ENCODE results near the gene LCORL.
"Not testable (repeated sequence)": the region's sequence is repeated elsewhere in the genome, so short reads cannot be mapped to it uniquely, and the experiment has no call there.

LCORL gene

DNA sequence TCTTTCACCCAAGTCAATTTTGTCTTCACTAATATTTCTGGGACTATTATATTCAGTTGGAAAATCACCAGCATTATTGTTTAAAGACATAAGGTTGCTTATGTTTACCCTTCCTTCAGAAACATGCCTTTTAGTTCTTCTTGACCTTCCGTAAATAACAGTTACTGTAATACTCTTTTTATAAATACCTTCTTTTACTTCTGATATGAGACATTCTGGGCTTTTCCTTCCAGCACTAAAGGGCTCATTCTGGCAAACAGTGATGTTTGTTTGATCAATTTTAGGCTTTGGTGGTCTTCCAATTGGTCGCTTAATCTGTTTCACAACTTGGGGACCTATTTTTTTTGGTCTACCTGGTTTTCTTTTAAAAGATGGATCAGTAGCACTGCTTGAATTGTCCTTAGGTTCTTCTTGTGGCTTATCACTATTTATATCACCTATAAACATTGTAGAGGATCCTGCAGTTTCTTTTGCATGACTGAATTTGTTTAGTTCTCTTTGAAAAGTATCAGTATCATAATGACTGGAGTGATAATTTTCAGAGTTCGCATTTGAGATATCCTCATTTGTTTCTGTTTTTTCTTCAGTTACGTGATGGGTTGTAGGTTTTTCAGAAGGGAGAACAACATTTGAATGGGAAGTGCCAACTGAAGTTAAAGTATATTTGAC lies 146.0 kb downstream of the LCORL start:
- TF ChIP-seq, protein P1, sequence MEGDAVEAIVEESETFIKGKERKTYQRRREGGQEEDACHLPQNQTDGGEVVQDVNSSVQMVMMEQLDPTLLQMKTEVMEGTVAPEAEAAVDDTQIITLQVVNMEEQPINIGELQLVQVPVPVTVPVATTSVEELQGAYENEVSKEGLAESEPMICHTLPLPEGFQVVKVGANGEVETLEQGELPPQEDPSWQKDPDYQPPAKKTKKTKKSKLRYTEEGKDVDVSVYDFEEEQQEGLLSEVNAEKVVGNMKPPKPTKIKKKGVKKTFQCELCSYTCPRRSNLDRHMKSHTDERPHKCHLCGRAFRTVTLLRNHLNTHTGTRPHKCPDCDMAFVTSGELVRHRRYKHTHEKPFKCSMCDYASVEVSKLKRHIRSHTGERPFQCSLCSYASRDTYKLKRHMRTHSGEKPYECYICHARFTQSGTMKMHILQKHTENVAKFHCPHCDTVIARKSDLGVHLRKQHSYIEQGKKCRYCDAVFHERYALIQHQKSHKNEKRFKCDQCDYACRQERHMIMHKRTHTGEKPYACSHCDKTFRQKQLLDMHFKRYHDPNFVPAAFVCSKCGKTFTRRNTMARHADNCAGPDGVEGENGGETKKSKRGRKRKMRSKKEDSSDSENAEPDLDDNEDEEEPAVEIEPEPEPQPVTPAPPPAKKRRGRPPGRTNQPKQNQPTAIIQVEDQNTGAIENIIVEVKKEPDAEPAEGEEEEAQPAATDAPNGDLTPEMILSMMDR (conservative IDR thresholded peaks at IDR 0.05; ENCODE audit: low read depth, low read length): no peak
- no peak for DNase-seq (ENCODE audit: low read depth)
- no peak overlapping the region for H3K4me3 ChIP-seq (ENCODE audit: low read depth, low read length)

DNA sequence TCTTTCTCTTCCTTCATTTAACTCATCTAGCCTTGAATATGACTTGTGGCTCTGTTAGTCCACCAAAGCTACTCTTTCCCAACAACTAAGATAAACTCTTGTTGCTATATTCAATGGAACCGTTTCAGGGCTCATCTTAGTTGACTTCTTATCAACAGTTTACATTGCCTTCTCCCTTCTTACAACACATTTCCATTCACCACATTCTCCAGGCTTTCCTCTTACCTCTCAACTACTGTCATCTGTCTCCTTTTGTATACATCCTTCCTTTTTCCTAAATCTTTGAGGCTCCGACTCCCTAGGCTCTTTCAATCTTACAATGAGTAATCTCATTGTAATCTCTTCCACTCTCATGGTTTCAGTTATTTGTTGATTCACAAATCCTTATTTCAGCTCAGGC lies 152.2 kb downstream of the LCORL start:
- DNase-seq (ENCODE audit: low read depth): no peak
- H3K4me3 ChIP-seq (ENCODE audit: low read depth, low read length): no peak overlapping the region
- TF ChIP-seq, protein P1 (conservative IDR thresholded peaks at IDR 0.05; ENCODE audit: low read depth, low read length): no peak

DNA sequence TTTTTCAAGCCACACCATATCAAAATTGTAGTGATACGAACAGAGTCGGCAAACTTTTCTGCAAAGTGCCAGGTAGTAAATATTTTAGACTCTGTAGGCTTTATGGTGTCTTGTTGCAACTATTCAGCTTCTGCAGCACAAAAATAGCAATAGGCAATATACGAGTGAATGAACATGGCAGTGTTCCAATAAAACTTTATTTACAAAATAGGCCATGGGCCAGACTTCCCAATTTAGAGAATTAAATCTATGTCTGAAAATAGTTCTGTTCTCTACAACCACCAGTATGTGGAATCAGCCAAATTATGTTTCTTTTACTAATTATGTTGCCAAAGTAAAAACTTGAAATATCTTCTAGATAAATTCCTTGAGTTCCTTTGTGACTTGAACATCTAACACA lies 154.3 kb downstream of the LCORL start:
- DNase-seq (ENCODE audit: low read depth): no peak
- H3K4me3 ChIP-seq (ENCODE audit: low read depth, low read length): no peak overlapping the region
- TF ChIP-seq, protein P1 (conservative IDR thresholded peaks at IDR 0.05; ENCODE audit: low read depth, low read length): no peak

DNA sequence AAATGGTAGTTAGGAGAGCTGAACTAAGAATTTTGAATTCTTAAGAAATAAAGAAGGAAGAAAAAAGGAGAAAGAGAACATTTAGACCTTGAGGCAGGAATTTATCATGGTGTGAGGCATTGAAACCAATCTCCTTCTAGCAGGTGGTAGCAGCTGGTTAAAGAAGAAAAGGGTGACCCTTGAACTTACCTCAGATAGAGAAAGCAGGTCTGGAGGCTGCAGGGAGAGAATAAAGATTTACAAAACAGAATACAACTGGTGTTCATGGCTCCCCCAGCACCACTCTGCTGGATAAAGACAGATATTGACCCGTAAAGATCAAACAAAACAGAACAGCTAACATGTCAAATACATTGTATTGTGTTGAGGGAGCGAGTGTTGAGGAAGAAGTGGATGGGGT lies 154.7 kb downstream of the LCORL start:
- H3K4me3 ChIP-seq (ENCODE audit: low read depth, low read length): no peak overlapping the region
- no peak for DNase-seq (ENCODE audit: low read depth)
- TF ChIP-seq, protein P1 (conservative IDR thresholded peaks at IDR 0.05; ENCODE audit: low read depth, low read length): no peak

DNA sequence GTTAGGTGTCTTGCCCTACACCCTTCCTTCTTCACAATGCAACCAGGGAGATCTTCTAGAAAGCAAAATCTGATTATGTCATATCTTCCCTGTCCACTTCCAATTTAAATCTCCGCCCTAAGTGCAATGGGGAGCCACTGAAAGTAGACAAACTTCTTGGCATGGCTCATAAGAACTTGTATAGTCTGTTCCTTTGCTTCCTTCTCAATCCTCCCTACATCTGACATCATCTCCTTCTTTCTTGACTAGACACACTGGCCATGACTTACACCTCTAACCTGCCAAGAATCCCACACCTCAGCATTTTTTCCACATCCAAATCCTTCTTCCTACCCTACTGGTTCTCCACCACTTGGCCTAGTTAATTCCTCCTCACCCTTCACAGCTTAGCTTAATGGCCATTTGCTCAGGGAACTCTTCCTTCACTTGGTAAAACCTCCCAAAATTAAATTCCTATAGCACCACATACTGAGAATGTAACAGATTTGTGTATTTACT lies 155.6 kb downstream of the LCORL start:
- TF ChIP-seq, protein P1 (conservative IDR thresholded peaks at IDR 0.05; ENCODE audit: low read depth, low read length): no peak
- no peak overlapping the region for H3K4me3 ChIP-seq (ENCODE audit: low read depth, low read length)
- no peak for DNase-seq (ENCODE audit: low read depth)

DNA sequence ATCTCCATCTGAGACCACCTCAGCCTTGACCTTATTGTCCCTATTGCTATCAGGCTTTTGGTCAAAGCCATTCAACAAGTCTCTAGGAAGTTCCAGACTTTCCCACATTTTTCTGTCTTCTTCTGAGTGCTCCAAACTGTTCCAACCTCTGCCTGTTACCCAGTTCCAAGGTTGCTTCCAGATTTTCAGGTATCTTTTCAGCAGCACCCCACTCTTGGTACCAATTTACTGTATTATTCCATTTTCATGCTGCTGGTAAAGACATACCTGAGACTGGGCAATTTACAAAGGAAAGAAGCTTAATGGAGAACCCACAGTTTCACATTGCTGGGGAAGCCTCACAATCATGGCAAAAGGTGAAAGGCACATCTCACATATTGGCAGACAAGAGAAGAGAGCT lies 159.6 kb downstream of the LCORL start:
- DNase-seq (ENCODE audit: low read depth); H3K4me3 ChIP-seq (ENCODE audit: low read depth, low read length): not testable (repeated sequence)

DNA sequence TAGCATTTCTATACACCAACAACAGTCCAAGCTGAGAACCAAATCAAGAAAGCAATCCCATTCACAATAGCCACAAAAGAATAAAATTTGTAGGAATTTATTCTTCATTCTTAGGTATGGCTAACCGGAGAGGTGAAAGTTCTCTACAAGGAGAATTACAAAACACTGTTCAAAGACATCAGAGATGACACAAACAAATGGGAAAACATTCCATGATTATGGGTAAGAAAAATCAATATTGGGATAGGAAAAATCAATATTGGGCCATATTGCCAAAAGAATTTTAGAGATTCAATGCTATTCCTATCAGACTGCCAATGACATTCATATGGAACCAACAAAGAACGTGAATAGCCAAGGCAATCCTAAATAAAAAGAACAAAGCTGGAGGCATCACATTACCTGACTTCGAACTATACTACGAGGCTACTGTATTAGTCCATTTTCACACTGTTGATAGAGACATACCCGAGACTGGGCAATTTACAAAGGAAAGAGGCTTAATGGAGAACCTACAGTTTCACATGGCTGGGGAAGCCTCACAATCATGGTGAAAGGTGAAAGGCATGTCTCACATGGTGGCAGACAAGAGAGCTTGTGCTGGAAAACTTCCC lies 161.7 kb downstream of the LCORL start:
- H3K4me3 ChIP-seq (ENCODE audit: low read depth, low read length): no peak overlapping the region
- DNase-seq (ENCODE audit: low read depth): no peak
- TF ChIP-seq, protein P1 (conservative IDR thresholded peaks at IDR 0.05; ENCODE audit: low read depth, low read length): no peak
